Motor neuron (in vitro differentiated cells): Measurements from ENCODE around the gene TMEM259. TPM values are rescaled to one million over a fixed set of nuclear protein-coding genes. Genes with fewer than 3 reads are reported as not detected.
A peak's percentile ranks its signal among the peaks of the same experiment; 100 is the strongest.

Experiments
- ATAC-seq, 8 experiments: fragments of 200-7000 bp; cut with Tn5 transposase; replicated peaks in 6 of 8; 2 replicates each; pipeline ENCODE4 v1.8.0; 2021; ENCODE audit warnings: mild to moderate bottlenecking in 8 of 8, moderate library complexity in 8 of 8
- H3K27ac ChIP-seq, 2 donors: fragments of 250-450 bp; sonication (Bioruptor Pico); 2 replicates each; pipeline ENCODE4 v1.9.0; 2021; ENCODE audit warnings: antibody characterized with exemption in 2 of 2, mild to moderate bottlenecking in 2 of 2, moderate library complexity in 1 of 2
- H3K4me1 ChIP-seq, 2 donors: fragments of 250-450 bp; sonication (Bioruptor Pico); replicated peaks in 1 of 2; 2 replicates each; pipeline ENCODE4 v1.6.1; 2021; ENCODE audit warnings: antibody characterized with exemption in 2 of 2, mild to moderate bottlenecking in 2 of 2, moderate library complexity in 1 of 2
- H3K4me3 ChIP-seq, 5 donors: fragments of 250-450 bp; sonication (Bioruptor Pico); 2 replicates each; pipeline ENCODE4 v1.9.0; 2021; ENCODE audit warnings: antibody characterized with exemption in 5 of 5, mild to moderate bottlenecking in 5 of 5, moderate library complexity in 4 of 5
- WGBS, 10 experiments: fragments of 450-650 bp; shearing (Covaris generic); methylation state at CpG; one replicate each; pipeline ENCODE4 v1.0.0; 2022; 5-methylcytosine and 5-hydroxymethylcytosine counted together
- in situ Hi-C, 9 experiments: fragments of 400-800 bp; cut with MboI; loops; one replicate each; pipeline ENCODE4 v1.15.0; 2021; ENCODE audit warnings: low sequenced_read_pairs in 9 of 9, low pct_unique_long_range_greater_than_20kb in 2 of 9; ENCODE audit not compliant: unreplicated experiment in 9 of 9
- total RNA-seq, 8 experiments: library from RNA; unstranded; fragments of 300-600 nt; gene quantifications; 2 replicates each; pipeline versions ENCODE4 v1.2.3 to v1.2.4, GENCODE V29; 2022

The TMEM259 gene
- total RNA-seq, 8 experiments from 2014 or later = 59.4 to 125 (median 87.8) TPM

GRCh38 chr19:1063030-1063908 is 42.3 kb upstream of the TMEM259 start:
- in situ Hi-C loops = no loop called here
- no CpG with 5 or more reads among the region's 37 CpGs for WGBS, 10 experiments
- Histone ChIP-seq H3K27ac (no peak overlapping the region), H3K4me1 (peaks cover 12 to 19% of the 10 kb centered on the region in 2 donors), H3K4me3 (no peak overlapping the region)
- peak in 2 of 8 experiments; percentile 7 to 17 for ATAC-seq

GRCh38 chr19:1062387-1063029 is 41.6 kb upstream of the TMEM259 start:
- in situ Hi-C loops = no loop called here
- Histone ChIP-seq H3K4me3 (no peak overlapping the region), H3K4me1 (peaks cover 12 to 18% of the 10 kb centered on the region in 2 donors), H3K27ac (no peak overlapping the region)
- ATAC-seq = no peak
- WGBS, 10 experiments = 53 to 93% (median 70%) methylated on average over 2 to 6 of the region's 17 CpGs; no CpG with 5 or more reads in 5 of the 10 experiments

GRCh38 chr19:1061987-1062386 is 41.1 kb upstream of the TMEM259 start:
- no peak for ATAC-seq
- WGBS, 10 experiments = 77% methylated on average over 5 of the region's 20 CpGs; no CpG with 5 or more reads in 9 of the 10 experiments
- in situ Hi-C loops = no loop called here
- no peak overlapping the region for H3K4me3 ChIP-seq
- peaks cover 7 to 14% of the 10 kb centered on the region in 2 donors for H3K4me1 ChIP-seq
- H3K27ac ChIP-seq = no peak overlapping the region

GRCh38 chr19:1060689-1061088 is 39.8 kb upstream of the TMEM259 start:
- Histone ChIP-seq H3K4me1 (peaks cover 7 to 8% of the 10 kb centered on the region in 2 donors), H3K27ac (no peak overlapping the region), H3K4me3 (no peak overlapping the region)
- 20 to 100% (median 70%) methylated on average over 1 of the region's 5 CpGs; no CpG with 5 or more reads in 6 of the 10 experiments for WGBS, 10 experiments
- no peak for ATAC-seq
- in situ Hi-C loops = no loop called here

- Histone ChIP-seq H3K4me3 (no peak overlapping the region), H3K27ac (no peak overlapping the region), H3K4me1 (no peaks in the 10 kb centered on the region)
- no peak for ATAC-seq
- 60 to 100% (median 96%) methylated on average over 1 to 4 of the region's 5 CpGs; no CpG with 5 or more reads in 4 of the 10 experiments for WGBS, 10 experiments
- in situ Hi-C loops = no loop called here
Measured at GRCh38 chr19:1058112-1058511, 37.2 kb upstream of the TMEM259 start.

- H3K4me1 ChIP-seq = no peaks in the 10 kb centered on the region
- H3K4me3 ChIP-seq = no peak overlapping the region
- in situ Hi-C loops = no loop called here
- peak in 4 of 8 experiments; percentile 33 to 43 (median 39) for ATAC-seq
- no peak overlapping the region for H3K27ac ChIP-seq
- 0 to 94% (median 40%) methylated on average over 1 to 3 of the region's 3 CpGs; no CpG with 5 or more reads in 3 of the 10 experiments for WGBS, 10 experiments
Measured at GRCh38 chr19:1057176-1057855, 36.4 kb upstream of the TMEM259 start.

- ATAC-seq = peak in 1 of 8 experiments; percentile 4
- Histone ChIP-seq H3K4me1 (no peaks in the 10 kb centered on the region), H3K27ac (no peak overlapping the region), H3K4me3 (no peak overlapping the region)
- WGBS, 10 experiments = 67 to 83% methylated on average over 2 to 8 of the region's 20 CpGs; no CpG with 5 or more reads in 8 of the 10 experiments
- in situ Hi-C loops = no loop called here
Measured at GRCh38 chr19:1055886-1056620, 35.1 kb upstream of the TMEM259 start.

- 60 to 100% methylated on average over 1 of the region's 14 CpGs; no CpG with 5 or more reads in 8 of the 10 experiments for WGBS, 10 experiments
Measured at GRCh38 chr19:1055028-1055425, 34.1 kb upstream of the TMEM259 start.

GRCh38 chr19:1054102-1055027 is 33.4 kb upstream of the TMEM259 start:
- peak in 1 of 8 experiments; percentile 10 for ATAC-seq
- WGBS, 10 experiments = 60 to 87% (median 75%) methylated on average over 1 to 9 of the region's 28 CpGs; no CpG with 5 or more reads in 5 of the 10 experiments
- in situ Hi-C loops = no loop called here

More at GRCh38 chr19:1055028-1055425, 34.1 kb upstream of the TMEM259 start:
- ATAC-seq = no peak
- Histone ChIP-seq H3K4me1 (no peaks in the 10 kb centered on the region), H3K4me3 (no peak overlapping the region), H3K27ac (no peak overlapping the region)
- in situ Hi-C loops = no loop called here

GRCh38 chr19:1053176-1054101 is 32.5 kb upstream of the TMEM259 start:
- WGBS, 10 experiments = 65 to 100% (median 88%) methylated on average over 1 to 11 of the region's 31 CpGs; no CpG with 5 or more reads in 2 of the 10 experiments
- in situ Hi-C loops = no loop called here
- peak in 2 of 8 experiments; percentile 7 to 19 for ATAC-seq
- no peak overlapping the region for H3K4me3 ChIP-seq
- no peaks in the 10 kb centered on the region for H3K4me1 ChIP-seq
- no peak overlapping the region for H3K27ac ChIP-seq

More at GRCh38 chr19:1054102-1055027, 33.4 kb upstream of the TMEM259 start:
- Histone ChIP-seq H3K27ac (no peak overlapping the region), H3K4me1 (no peaks in the 10 kb centered on the region), H3K4me3 (no peak overlapping the region)
